HepG2 (cell line): ENCODE results near the gene RNF168. TPM values are rescaled to one million over a fixed set of nuclear protein-coding genes. Genes with fewer than 3 reads are reported as not detected.

ENCODE experiments used
- AGO2 ChIP-seq: fragments of 200-400 bp; formaldehyde crosslinking; optimal IDR thresholded peaks from 2 replicates; pipeline ENCODE3; 2017; ENCODE audit warnings: mild to moderate bottlenecking, low read depth, low read length, moderate library complexity
- AKAP8 ChIP-seq: sonication (generic); formaldehyde crosslinking; IDR thresholded peaks from 2 replicates; pipeline ENCODE4 v1.5.1; 2020; ENCODE audit warnings: mild to moderate bottlenecking, missing genetic modification reagents
- ARHGAP35 ChIP-seq: sonication (generic); formaldehyde crosslinking; IDR thresholded peaks from 2 replicates; pipeline ENCODE4 v1.9.0; 2022; ENCODE audit warnings: mild to moderate bottlenecking, inconsistent platforms, moderate library complexity, missing genetic modification reagents, borderline replicate concordance
- BRD4 ChIP-seq: sonication (generic); formaldehyde crosslinking; IDR thresholded peaks from 2 replicates; pipeline ENCODE4 v1.4.0; 2020; ENCODE audit warnings: missing genetic modification reagents
- CHD2 ChIP-seq: IDR thresholded peaks from 2 replicates; pipeline ENCODE4 v1.6.1; 2011; ENCODE audit warnings: low read depth, low read length, improper control_type of control experiment
- ELF4 ChIP-seq: sonication (generic); formaldehyde crosslinking; IDR thresholded peaks from 2 replicates; pipeline ENCODE4 v1.5.0; 2020; ENCODE audit warnings: missing genetic modification reagents, mild to moderate bottlenecking, moderate library complexity, borderline replicate concordance
- FOXK2 ChIP-seq: fragments of 450-650 bp; IDR thresholded peaks from 2 replicates; pipeline ENCODE4 v1.6.1; 2016
- KLF13 ChIP-seq: sonication (generic); formaldehyde crosslinking; IDR thresholded peaks from 2 replicates; pipeline ENCODE4 v1.4.0; 2020; ENCODE audit warnings: mild to moderate bottlenecking, missing genetic modification reagents
- MAF1 ChIP-seq: sonication (generic); formaldehyde crosslinking; IDR thresholded peaks from 2 replicates; pipeline ENCODE4 v1.5.0; 2020; ENCODE audit warnings: missing genetic modification reagents, borderline replicate concordance
- MTA1 ChIP-seq: sonication (generic); formaldehyde crosslinking; IDR thresholded peaks from 2 replicates; pipeline ENCODE4 v1.4.0; 2020; ENCODE audit warnings: missing genetic modification reagents, mild to moderate bottlenecking, borderline replicate concordance
- MTF1 ChIP-seq: sonication (generic); formaldehyde crosslinking; IDR thresholded peaks from 2 replicates; pipeline ENCODE4 v1.5.0; 2020; ENCODE audit warnings: missing genetic modification reagents
- NAIF1 ChIP-seq: sonication (generic); formaldehyde crosslinking; IDR thresholded peaks from 2 replicates; pipeline ENCODE4 v1.5.0; 2020; ENCODE audit warnings: mild to moderate bottlenecking, missing genetic modification reagents, borderline replicate concordance
- PAX8 ChIP-seq: sonication (generic); formaldehyde crosslinking; IDR thresholded peaks from 2 replicates; pipeline ENCODE4 v1.8.0; 2022; ENCODE audit warnings: mild to moderate bottlenecking, missing genetic modification reagents, borderline replicate concordance
- RAD51 ChIP-seq: fragments of 450-650 bp; IDR thresholded peaks from 2 replicates; pipeline ENCODE4 v1.6.1; 2016; ENCODE audit warnings: borderline replicate concordance
- UBTF ChIP-seq: sonication (generic); formaldehyde crosslinking; IDR thresholded peaks from 2 replicates; pipeline ENCODE4 v1.4.0; 2020; ENCODE audit warnings: mild to moderate bottlenecking, missing genetic modification reagents
- ZFAT ChIP-seq: sonication (generic); formaldehyde crosslinking; conservative IDR thresholded peaks from 2 replicates; pipeline ENCODE4 v1.8.1; 2023; ENCODE audit warnings: missing genetic modification reagents, inconsistent platforms
- ZFP36L1 ChIP-seq: sonication (generic); formaldehyde crosslinking; IDR thresholded peaks from 2 replicates; pipeline ENCODE4 v1.8.0; 2022; ENCODE audit warnings: mild to moderate bottlenecking, missing genetic modification reagents, moderate library complexity
- ZGPAT ChIP-seq: IDR thresholded peaks from 2 replicates; pipeline ENCODE4 v1.6.1; 2016; ENCODE audit warnings: mild to moderate bottlenecking
- ZNF124 ChIP-seq: sonication (generic); formaldehyde crosslinking; IDR thresholded peaks from 2 replicates; pipeline ENCODE4 v1.4.0; 2020; ENCODE audit warnings: missing genetic modification reagents
- ZNF292 ChIP-seq: sonication (generic); formaldehyde crosslinking; IDR thresholded peaks from 2 replicates; pipeline ENCODE4 v1.8.1; 2022; ENCODE audit warnings: mild to moderate bottlenecking, low read depth, missing genetic modification reagents, borderline replicate concordance
- ZNF331 ChIP-seq: sonication (generic); formaldehyde crosslinking; IDR thresholded peaks from 2 replicates; pipeline ENCODE4 v1.4.0; 2020; ENCODE audit warnings: missing genetic modification reagents
- ZNF333 ChIP-seq: sonication (generic); formaldehyde crosslinking; IDR thresholded peaks from 2 replicates; pipeline ENCODE4 v1.4.0; 2020; ENCODE audit warnings: mild to moderate bottlenecking, missing genetic modification reagents, borderline replicate concordance
- ZNF431 ChIP-seq: sonication (generic); formaldehyde crosslinking; IDR thresholded peaks from 2 replicates; pipeline ENCODE4 v1.9.0; 2022; ENCODE audit warnings: missing genetic modification reagents, low read depth, mild to moderate bottlenecking, borderline replicate concordance
- ZNF564 ChIP-seq: sonication (generic); formaldehyde crosslinking; IDR thresholded peaks from 2 replicates; pipeline ENCODE4 v1.8.1; 2023; ENCODE audit warnings: mild to moderate bottlenecking, missing genetic modification reagents
- ZNF616 ChIP-seq: sonication (generic); formaldehyde crosslinking; IDR thresholded peaks from 2 replicates; pipeline ENCODE4 v1.5.0; 2020; ENCODE audit warnings: low read depth, mild to moderate bottlenecking, missing genetic modification reagents
- ZNF879 ChIP-seq: sonication (generic); formaldehyde crosslinking; IDR thresholded peaks from 2 replicates; pipeline ENCODE4 v1.8.1; 2023; ENCODE audit warnings: missing genetic modification reagents
- polyA plus RNA-seq, 8 experiments: library from polyadenylated mRNA; depleted of rRNA in 3 of 8; stranded (reverse) in 7 of 8; unstranded in 1 of 8; fragments of >200 nt; fragmentation: Illumina TruSeq in 4 of 8; extraction: Trizol in 4 of 8; gene quantifications; 2 replicates each; pipeline versions ENCODE4 v1.2.1 to v1.2.3, GENCODE V29; 2011 to 2016; ENCODE audit warnings: low read depth in 4 of 8, missing spikeins in 1 of 8, mixed read lengths in 1 of 8; ENCODE audit not compliant: insufficient read depth in 1 of 8
- total RNA-seq, 5 experiments: library from RNA; depleted of rRNA; stranded (reverse); fragments of >200 nt; fragmentation: Illumina TruSeq; extraction: Trizol; gene quantifications; 2 replicates each; pipeline ENCODE4 v1.2.3, GENCODE V29; 2016; ENCODE audit warnings: low read depth in 1 of 5

RNF168 gene
- total and polyA plus RNA-seq, 2 of the 13 experiments (the other 11 are each of a cell fraction or from before 2014, with no cell fraction given), result 3.7 to 22.9 TPM

- TF ChIP-seq BRD4 (CRISPR knock-in tag), result no peak
- peak; percentile 27 for TF ChIP-seq MTA1 (CRISPR knock-in tag)
- TF ChIP-seq KLF13 (CRISPR knock-in tag), result no peak
- no peak for TF ChIP-seq AKAP8 (CRISPR knock-in tag)
- no peak for TF ChIP-seq ELF4 (CRISPR knock-in tag)
- TF ChIP-seq ZNF124 (CRISPR knock-in tag), result no peak
- TF ChIP-seq ZNF331, result peak; percentile 49
- TF ChIP-seq ZGPAT (CRISPR knock-in tag), result 0 out of 2 replicates have a peak, but pooled peaks have one; percentile 66
- peak; percentile 99 for TF ChIP-seq NAIF1
- TF ChIP-seq AGO2, result peak; percentile 75
- TF ChIP-seq RAD51, result no peak
- 0 out of 2 replicates have a peak, but pooled peaks have one; percentile 70 for TF ChIP-seq MTF1 (CRISPR knock-in tag)
- TF ChIP-seq PAX8 (CRISPR knock-in tag), result no peak
- TF ChIP-seq MAF1 (CRISPR knock-in tag), result no peak
- 0 out of 2 replicates have a peak, but pooled peaks have one; percentile 62 for TF ChIP-seq ZNF564 (CRISPR knock-in tag)
- TF ChIP-seq ZFP36L1 (CRISPR knock-in tag), result 0 out of 2 replicates have a peak, but pooled peaks have one; percentile 16
- TF ChIP-seq CHD2, result no peak
- TF ChIP-seq ZNF879 (CRISPR knock-in tag), result no peak
- peak; percentile 56; the same call in 1 of the 2 replicates for TF ChIP-seq ZNF616 (CRISPR knock-in tag)
- no peak; the same call in 1 of the 2 replicates for TF ChIP-seq ARHGAP35 (CRISPR knock-in tag)
- TF ChIP-seq UBTF, result peak; percentile 91
- TF ChIP-seq ZNF431 (CRISPR knock-in tag), result peak; percentile 52; the same call in 1 of the 2 replicates
- TF ChIP-seq ZNF292 (CRISPR knock-in tag), result peak; percentile 93
- TF ChIP-seq ZNF333 (CRISPR knock-in tag), result 0 out of 2 replicates have a peak, but pooled peaks have one; percentile 26
- TF ChIP-seq FOXK2, result no peak
- no peak for TF ChIP-seq ZFAT (CRISPR knock-in tag)
These were observed at the start of gene RNF168 (continued) for GRCh38 chr3:196503196-196504076.
